Left lung (tissue), 10 donors: Measurements from ENCODE around the gene DNM2. TPM values are rescaled to one million over a fixed set of nuclear protein-coding genes. Genes with fewer than 3 reads are reported as not detected.

Experiments used
- ATAC-seq: fragments of 200-7000 bp; cut with Tn5 transposase; one replicate; pipeline ENCODE4 v1.9.1; 2020; ENCODE audit warnings: moderate library complexity
- DNase-seq, 4 donors: peaks; one replicate each; pipeline ENCODE4 v3.0.0-alpha.2; 2013 to 2020
- H3K27ac ChIP-seq, 2 donors: fragments of 200-600 bp; sonication (generic) in 1 of 2; one replicate each; pipeline versions ENCODE4 v1.5.0 to v1.8.0; 2020 to 2021
- H3K27me3 ChIP-seq, 2 donors: fragments of 200-600 bp; sonication (generic) in 1 of 2; one replicate each; pipeline versions ENCODE4 v1.5.0 to v1.8.0; 2020 to 2021
- H3K36me3 ChIP-seq, 2 donors: fragments of 200-600 bp; sonication (generic) in 1 of 2; one replicate each; pipeline versions ENCODE4 v1.5.0 to v1.8.0; 2020 to 2021
- H3K4me1 ChIP-seq, 2 donors: fragments of 200-600 bp; one replicate each; pipeline ENCODE4 v1.8.0; 2021
- H3K4me3 ChIP-seq, 2 donors: fragments of 200-600 bp; sonication (generic) in 1 of 2; one replicate each; pipeline versions ENCODE4 v1.5.0 to v1.8.0; 2020 to 2021; ENCODE audit warnings: mild to moderate bottlenecking in 1 of 2
- H3K9me3 ChIP-seq, 2 donors: fragments of 200-600 bp; sonication (generic) in 1 of 2; one replicate each; pipeline versions ENCODE4 v1.5.0 to v1.8.0; 2020 to 2021
- intact Hi-C, 2 donors: fragments of 100-400 bp; cut with DNase I; formaldehyde crosslinking; loops; one replicate each; pipeline versions ENCODE4 v1.11.2 to v1.14.2; 2022
- polyA plus RNA-seq, 6 donors: library from polyadenylated mRNA; unstranded; fragments of 120-200 nt; gene quantifications; one replicate each; pipeline ENCODE4 v1.2.1, GENCODE V29; 2013; ENCODE audit not compliant: insufficient read length in 6 of 6
- total RNA-seq, 2 donors: library from RNA; stranded (reverse); fragmentation: NEBNext Ultra II Directional; extraction: Animal tissue kit (Norgen Biotek cat#: 25700); gene quantifications; one replicate each; pipeline ENCODE4 v1.2.1, GENCODE V29; 2021
- TF ChIP-seq, protein P1 (sequence below), 2 donors: fragments of 200-600 bp; sonication (generic) in 1 of 2; IDR thresholded peaks; one replicate each; pipeline versions ENCODE4 v1.5.0 to v1.8.0; 2021; ENCODE audit warnings: antibody characterized with exemption in 2 of 2
- donor health status: DM: no; HTN: yes; CAD: no.
- donor health status: DM: no; HTN: no; CAD: no.

The DNM2 gene
- total and polyA plus RNA-seq, 8 donors, result 88.4 to 268 (median 101) TPM

DNA sequence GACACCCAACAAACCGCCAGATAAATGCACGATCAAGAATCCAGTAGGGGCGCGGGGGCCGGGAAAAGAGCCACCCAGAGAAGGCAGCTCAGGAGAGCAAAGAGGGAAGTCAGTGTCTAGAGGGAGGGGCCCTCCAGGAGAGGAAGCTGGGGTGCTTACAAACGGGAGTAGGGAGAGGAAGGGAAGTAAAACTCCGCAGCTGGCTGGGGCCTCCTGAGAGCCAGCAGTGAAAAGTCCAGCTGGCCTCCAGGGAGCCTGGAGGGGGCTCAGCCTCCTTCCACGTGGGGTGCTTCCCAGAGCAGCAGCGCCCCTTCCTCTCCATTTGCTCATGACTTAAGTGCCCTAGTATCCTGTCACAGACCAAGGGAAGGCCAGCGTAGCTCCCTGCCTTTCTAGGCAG, 66.4 kb downstream of the DNM2 start:
- DNase-seq (peak in 2 of 4 donors; percentile 77 to 84), ATAC-seq (peak; percentile 53)
- Histone ChIP-seq H3K4me1 (peaks cover 2 to 62% of the 10 kb centered on the region in 2 donors), H3K9me3 (no peaks in the 10 kb centered on the region), H3K36me3 (peaks cover 0 to 99% of the 10 kb centered on the region in 2 donors), H3K27ac (peak overlapping the region; percentile 55 to 84), H3K27me3 (no peaks in the 10 kb centered on the region), H3K4me3 (no peak overlapping the region)
- intact Hi-C loops, result no loop called here
- TF ChIP-seq, protein P1, sequence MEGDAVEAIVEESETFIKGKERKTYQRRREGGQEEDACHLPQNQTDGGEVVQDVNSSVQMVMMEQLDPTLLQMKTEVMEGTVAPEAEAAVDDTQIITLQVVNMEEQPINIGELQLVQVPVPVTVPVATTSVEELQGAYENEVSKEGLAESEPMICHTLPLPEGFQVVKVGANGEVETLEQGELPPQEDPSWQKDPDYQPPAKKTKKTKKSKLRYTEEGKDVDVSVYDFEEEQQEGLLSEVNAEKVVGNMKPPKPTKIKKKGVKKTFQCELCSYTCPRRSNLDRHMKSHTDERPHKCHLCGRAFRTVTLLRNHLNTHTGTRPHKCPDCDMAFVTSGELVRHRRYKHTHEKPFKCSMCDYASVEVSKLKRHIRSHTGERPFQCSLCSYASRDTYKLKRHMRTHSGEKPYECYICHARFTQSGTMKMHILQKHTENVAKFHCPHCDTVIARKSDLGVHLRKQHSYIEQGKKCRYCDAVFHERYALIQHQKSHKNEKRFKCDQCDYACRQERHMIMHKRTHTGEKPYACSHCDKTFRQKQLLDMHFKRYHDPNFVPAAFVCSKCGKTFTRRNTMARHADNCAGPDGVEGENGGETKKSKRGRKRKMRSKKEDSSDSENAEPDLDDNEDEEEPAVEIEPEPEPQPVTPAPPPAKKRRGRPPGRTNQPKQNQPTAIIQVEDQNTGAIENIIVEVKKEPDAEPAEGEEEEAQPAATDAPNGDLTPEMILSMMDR (IDR thresholded peaks at IDR 0.05), result no peak

DNA sequence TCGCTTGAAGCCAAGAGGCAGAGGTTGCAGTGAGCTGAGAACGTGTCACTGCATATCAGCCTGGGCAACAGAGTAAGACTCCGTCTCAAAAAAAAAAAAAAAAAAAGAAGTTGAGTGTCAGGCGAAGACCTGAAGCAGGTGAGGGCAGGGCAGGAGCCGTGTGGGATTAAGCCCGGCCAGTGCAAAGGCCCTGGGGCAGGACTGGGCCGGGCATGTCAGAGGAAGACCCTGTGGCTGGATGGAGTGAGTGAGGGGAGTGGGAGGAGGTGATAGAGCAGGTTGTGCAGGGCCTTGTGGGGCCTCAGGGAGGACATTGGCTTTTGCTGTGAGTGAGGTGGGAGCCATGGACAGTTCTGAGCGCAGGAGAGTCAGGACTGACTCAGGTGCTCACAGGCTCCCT, 70.3 kb downstream of the DNM2 start:
- Histone ChIP-seq H3K36me3 (peaks cover 0 to 100% of the 10 kb centered on the region in 2 donors), H3K4me1 (peaks cover 2 to 23% of the 10 kb centered on the region in 2 donors), H3K9me3 (no peaks in the 10 kb centered on the region), H3K4me3 (no peak overlapping the region), H3K27ac (no peak overlapping the region), H3K27me3 (no peaks in the 10 kb centered on the region)
- ATAC-seq (no peak), DNase-seq (no peak)
- intact Hi-C loops, result no loop called here
- TF ChIP-seq, protein P1 (IDR thresholded peaks at IDR 0.05), result no peak

DNA sequence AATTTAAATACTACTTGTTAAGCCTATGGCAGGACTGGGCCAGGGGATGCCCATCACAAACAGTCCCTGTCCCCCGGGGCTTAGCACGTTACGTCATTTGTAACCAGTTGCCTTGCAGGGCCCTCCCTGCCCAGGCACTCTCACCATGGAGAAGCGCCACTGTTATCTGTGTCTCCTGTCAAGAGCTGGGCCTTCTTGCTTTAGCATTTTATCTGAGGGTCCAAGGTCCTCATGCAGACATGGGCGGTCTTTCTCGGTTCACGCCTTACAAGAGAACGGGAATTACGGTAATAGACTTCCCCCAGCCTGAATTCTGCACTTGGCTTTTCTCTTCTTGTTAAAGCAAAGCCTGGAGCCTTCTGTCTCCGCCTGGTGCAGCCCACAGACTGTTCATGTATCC, 72.0 kb downstream of the DNM2 start:
- Histone ChIP-seq H3K27ac (no peak overlapping the region), H3K9me3 (no peaks in the 10 kb centered on the region), H3K4me1 (peaks cover 0 to 7% of the 10 kb centered on the region in 2 donors), H3K27me3 (no peaks in the 10 kb centered on the region), H3K4me3 (no peak overlapping the region), H3K36me3 (peaks cover 0 to 98% of the 10 kb centered on the region in 2 donors)
- no peak for DNase-seq
- TF ChIP-seq, protein P1 (IDR thresholded peaks at IDR 0.05), result no peak
- intact Hi-C loops, result no loop called here
- ATAC-seq, result no peak

DNA sequence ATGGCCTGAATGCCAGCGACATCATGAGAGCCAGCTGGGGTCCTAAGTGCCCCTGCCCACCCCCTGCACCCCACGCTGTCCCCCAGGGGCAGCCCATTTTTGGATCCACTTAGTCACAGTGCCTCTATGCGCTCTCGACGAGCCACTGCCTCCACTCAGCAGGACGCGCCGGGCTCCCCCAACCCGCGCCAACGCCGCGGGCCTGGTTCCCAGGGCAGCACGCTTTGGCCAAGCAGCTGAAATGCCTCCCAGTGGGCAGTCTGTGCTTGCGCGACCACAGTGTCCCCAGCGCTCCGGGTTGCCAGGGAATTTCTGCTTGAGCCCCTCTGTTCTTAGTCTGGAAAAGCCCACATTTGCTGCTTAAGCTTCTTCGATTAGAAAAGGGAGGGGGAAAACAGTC, 78.8 kb downstream of the DNM2 start:
- H3K9me3 ChIP-seq, result no peaks in the 10 kb centered on the region
- H3K36me3 ChIP-seq, result peaks cover 0 to 98% of the 10 kb centered on the region in 2 donors
- H3K27ac ChIP-seq, result no peak overlapping the region
- no peak overlapping the region for H3K4me3 ChIP-seq
- H3K4me1 ChIP-seq, result no peaks in the 10 kb centered on the region
- DNase-seq (no peak), ATAC-seq (no peak)
- no peaks in the 10 kb centered on the region for H3K27me3 ChIP-seq
- TF ChIP-seq, protein P1 (IDR thresholded peaks at IDR 0.05), result no peak
- intact Hi-C loops, result no loop called here

DNA sequence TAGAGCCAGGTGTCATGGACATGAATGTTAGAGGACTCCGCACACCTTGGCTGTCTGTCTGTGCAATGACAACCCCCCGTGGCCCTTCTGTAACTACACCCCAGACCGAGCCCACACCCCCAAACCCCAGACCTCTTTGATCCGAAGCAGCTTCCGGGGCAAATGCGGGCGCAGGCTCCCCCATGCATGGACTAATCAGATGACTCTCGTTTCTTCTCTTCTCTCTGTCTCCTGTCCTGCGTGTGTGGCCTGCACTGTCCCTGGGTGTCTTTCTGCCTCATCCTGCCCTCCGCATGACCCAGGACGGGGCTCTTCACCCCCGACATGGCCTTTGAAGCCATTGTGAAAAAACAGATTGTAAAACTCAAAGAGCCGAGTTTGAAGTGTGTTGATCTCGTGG, 79.2 kb downstream of the DNM2 start:
- no peaks in the 10 kb centered on the region for H3K4me1 ChIP-seq
- TF ChIP-seq, protein P1 (IDR thresholded peaks at IDR 0.05), result no peak
- peaks cover 0 to 98% of the 10 kb centered on the region in 2 donors for H3K36me3 ChIP-seq
- intact Hi-C loops, result no loop called here
- H3K27me3 ChIP-seq, result no peaks in the 10 kb centered on the region
- no peak overlapping the region for H3K4me3 ChIP-seq
- H3K9me3 ChIP-seq, result no peaks in the 10 kb centered on the region
- no peak for ATAC-seq
- H3K27ac ChIP-seq, result no peak overlapping the region
- no peak for DNase-seq
